ENCODE measurements around the gene TMEM191C.
"Not testable (repeated sequence)": the region's sequence is repeated elsewhere in the genome, so short reads cannot be mapped to it uniquely, and the experiment has no call there.

TMEM191C gene

DNA sequence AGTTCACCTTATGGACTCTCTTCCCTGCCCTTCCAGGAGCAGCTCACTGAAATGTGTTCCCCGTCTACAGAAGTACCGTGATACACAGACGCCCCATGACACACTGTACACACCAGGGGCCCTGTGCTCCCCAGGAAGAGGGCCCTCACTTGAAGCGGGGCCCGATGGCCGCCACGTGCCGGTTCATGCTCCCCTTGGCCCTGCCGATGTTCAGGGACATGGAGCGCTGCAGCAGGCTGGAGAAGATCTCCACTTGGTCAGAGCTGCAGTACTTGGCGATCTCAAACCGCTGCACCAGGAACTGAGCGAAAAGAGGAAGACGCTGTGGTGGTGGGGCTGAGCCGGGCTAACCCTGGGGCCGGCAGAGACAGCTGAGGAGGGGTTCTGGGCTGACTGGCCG is 20.5 kb downstream of the TMEM191C start:
- not testable (repeated sequence) for DNase-seq

DNA sequence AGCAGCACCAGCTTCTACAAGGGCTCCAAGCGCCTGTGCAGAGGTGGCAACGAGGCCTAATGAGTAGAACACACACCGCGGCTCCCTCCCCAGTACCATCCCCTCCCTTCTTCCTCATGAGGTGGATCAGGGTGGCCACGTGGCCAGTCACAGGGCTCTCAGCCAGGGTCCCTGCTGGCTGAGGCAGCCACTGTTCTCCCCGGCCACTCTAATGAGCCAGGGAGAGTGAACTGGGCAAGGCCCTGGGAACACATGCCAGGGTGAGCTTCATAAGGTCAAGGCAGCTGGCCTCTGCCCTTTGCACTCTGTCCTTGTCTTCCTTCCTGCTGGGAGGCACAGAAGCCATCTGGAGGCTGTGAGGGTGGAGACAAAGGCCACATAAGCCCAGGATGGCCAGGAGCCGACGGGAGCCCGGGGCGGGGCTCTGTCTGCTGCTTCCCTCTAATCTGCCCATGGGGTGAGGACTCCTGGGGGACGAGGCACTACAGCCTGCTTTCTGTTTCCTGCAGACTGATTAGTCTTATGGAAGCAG is 22.0 kb downstream of the TMEM191C start:
- not testable (repeated sequence) for DNase-seq

DNA sequence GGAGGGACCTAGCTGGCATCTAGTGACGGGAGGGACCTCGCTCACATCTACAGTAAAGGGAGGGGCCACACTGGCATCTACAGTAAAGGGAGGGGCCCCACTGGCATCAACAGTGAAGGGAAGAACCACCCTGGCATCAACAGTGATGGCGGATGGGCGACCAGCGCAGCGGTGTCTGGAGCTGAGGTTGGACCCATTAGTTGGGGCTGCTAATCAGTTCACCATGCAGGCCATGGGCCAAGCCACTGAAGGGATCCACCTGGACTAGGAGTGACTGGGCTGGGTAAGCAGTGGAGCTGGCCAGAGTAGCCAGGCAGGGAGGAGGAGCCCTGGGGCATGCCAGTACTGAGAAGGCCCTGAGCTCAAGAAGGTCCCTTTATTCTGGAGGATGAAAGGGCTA is 23.4 kb downstream of the TMEM191C start:
- DNase-seq: not testable (repeated sequence)

DNA sequence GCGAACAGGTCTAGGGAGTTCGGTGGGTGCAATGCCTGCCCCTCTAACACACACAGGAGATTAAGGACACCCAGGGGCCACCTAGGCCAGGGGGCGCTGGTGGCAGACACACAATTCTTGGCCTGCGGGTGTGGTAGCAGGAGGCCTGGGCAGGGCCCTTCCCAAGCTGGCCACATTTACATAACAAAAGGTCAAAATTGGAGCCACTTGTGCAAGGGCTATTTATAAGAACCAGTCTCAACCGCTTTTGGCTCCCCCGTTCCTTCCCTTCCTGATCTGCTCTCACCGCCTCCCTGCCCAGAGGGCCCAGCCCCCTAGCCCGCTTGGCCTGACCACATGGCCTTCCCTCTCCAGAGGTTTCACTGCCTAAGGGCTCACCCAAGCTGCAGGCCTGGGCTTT is 25.1 kb downstream of the TMEM191C start:
- DNase-seq: not testable (repeated sequence)

DNA sequence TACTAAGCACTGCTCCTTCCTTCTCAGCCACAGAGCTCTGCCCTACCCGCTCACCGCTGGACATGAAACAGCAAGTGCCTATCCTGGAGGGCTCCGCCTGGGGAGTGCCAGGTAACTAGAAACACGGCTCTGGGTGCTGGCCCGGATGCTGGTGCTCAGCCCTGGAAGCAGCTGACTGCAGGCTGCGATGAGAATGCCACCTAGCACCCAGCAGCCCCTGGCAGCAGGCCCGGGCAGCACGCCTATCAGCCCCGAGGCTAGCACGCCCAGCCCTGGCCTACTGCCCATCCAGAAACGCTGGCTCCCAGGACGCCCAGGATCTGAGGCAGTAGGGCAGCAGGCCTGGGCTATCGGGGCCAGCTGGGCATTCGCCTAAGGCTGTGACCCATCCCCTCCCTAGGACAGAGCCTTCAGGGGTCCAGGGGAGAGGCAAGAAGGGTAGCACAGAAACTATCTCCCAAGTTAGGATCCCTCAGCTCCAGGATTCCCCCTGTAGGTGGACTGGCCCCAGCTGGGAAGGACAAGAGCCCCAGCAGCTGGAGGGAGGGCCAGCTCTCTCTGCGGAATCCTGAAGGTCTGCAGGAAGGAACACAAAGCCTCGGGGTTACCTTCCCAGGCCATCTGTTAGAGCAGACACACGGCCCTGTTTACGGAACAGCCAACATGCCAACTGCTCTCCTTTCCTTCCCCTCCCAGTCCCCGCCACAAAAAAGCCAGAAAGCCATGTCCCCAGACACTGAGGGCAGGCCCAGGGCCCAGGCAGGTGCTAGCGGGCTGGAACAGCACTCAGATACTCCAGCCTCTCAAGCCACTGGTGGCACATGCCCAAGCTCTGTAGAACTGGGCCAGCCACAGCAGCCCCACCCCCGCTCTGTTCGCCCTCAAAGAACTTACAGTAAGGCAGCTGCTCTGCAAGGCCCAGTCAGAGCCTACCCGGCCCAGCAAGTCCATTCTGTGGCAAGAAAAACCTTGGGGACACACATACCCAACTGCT is 26.9 kb downstream of the TMEM191C start:
- not testable (repeated sequence) for DNase-seq

DNA sequence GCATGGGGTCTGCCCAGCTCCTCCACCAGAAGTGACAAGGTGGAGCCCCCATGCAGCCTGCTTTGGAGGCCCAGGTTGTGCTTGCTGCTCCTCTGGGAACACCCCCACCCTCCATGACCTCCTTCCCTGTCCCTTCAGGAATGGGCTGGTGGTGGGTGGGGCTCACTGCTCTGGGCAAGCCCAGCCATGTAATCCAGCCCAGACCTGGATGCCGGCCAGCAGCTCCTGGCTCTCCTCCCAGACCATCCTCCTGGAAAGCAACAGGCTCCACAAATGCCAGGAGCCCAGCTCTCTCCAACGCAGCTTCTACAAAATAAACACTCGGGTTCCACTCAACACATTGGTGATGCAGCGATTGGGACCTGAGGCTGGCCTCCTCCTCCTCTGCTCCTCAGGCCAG is 30.8 kb downstream of the TMEM191C start:
- not testable (repeated sequence) for DNase-seq

DNA sequence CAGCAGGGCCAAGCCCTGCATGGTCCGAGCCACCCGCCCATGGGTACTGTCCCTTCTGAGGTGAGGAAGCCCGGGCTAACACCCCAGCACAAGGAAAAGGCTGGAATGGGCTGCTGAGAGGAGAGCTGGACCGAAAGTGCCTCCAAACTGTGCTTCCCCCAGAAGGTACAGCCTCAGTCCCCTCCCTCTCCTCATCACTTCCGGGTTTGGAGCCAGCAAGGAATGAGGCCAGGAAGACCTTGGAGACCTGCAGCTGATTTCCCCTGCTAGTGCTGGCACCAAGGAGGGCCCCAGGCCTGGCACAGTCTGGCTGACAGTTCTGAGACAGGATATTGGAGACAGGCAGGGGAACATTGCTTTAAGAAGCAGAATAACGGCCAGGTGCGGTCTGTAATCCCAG is 31.3 kb downstream of the TMEM191C start:
- DNase-seq: not testable (repeated sequence)

DNA sequence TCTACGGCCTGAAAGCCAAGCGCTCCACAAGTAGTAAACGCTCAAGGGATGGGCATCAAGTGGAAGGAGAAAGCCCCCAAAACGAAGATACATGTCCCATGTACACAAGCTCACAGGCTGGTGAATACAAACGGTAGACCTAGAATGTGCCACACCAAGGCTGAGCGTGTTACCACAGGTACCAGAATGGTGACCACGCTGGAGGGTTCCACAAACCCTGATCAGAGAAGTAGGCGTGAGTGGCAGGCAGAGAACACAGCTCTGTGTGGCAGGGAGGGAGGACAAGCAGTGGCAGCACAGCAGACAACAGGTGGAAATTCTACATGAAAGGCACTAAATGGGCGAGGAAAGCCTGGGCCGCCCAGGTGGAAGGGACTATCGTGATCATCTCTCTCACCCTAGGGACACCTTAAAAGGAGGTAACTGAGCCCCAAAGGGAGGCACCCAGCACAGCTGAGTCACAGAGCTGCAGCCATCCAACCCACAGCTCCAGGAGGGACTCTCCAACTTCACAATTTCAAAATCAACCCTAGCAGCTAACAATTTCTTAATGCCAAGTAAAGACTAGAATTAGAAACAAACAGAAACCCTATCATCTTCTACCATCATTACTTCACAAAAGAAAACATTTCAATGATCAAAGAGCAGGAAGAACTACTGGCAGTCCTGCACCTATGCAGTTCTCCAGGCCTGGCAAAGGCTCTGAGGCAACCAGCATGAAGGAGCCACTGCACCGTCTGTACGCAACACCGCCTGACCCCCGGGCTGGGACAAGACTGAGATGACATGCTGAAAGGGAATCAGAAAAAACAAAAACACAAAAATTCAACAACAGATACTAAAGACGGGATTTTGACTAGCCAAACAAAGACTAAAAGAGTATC is 32.7 kb downstream of the TMEM191C start:
- DNase-seq: not testable (repeated sequence)

DNA sequence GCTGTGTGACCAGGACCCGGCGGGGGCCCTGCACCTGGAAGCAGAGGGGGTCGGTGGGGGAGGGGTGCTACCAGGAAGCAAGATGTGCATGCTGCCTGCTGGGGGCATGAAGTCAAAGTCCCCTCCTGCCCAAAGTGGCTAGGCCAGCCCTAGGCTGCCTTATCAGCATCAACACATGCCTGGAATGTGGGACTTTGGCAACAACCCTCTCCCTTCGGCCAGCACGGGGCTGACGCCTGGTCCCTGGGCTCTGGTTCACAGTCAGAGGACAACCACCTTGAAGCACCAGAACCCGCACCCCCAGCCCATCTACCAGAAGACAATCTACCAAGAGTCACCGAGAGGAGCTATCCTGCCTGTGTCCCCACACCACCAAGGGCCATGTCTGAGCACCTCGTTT is 43.2 kb downstream of the TMEM191C start:
- DNase-seq: not testable (repeated sequence)

DNA sequence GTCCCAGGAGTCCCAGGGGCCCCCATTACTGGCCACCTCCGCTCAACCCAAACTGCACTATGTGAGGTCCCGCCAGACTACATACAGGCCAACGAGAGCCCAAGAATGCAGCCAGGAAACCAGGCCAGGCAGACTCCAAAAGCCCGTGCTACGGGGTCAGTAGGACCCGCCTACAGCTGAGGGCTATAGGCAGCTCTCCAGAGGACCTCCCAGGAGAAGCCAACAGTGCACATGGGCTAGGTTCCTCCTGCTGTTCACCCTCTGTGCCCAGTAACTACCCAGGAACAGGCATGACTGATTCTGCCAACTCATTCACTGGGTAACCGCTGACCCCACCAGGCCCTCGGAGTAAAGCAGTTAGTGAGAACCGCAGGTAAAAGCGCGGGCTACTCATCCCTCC is 44.8 kb downstream of the TMEM191C start:
- DNase-seq: not testable (repeated sequence)

DNA sequence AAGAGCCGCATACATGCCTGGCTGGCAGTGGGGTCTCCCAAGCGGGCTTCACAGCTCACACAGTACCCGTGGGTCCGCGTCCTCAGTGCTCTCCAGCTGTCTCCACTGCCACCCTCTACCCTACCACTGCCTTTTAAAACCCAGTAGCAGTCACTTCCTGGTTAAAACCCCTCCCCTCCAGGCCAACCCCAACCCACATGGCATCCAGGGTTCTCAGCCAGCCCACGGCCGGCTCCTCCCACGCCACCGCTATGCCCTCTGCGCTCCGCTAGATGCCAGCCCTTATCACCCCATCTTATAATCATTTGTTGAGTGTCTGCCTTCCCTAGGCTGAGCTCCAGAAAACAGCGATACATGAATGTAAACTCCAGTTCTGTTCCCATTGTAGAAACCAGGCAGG is 46.9 kb downstream of the TMEM191C start:
- not testable (repeated sequence) for DNase-seq

DNA sequence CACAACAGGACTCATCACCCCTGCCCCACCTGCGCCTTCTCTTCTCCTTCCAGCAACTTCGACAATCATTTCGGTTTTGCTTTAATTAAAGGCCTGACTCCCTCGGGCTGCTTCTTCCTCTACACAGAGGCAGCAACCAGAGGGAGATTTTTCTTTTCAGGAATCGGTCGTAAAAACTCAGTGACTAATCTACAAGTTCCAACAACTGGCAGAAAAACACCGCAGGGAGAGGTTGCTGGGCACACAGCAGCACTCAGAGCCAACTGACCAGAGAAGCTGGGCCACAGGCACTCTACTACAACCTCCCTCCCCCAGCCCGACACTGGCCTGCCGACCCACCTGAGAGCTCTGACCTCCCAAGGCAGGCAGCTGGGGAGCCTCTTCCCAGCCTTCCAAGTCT is 48.0 kb downstream of the TMEM191C start:
- DNase-seq: not testable (repeated sequence)

DNA sequence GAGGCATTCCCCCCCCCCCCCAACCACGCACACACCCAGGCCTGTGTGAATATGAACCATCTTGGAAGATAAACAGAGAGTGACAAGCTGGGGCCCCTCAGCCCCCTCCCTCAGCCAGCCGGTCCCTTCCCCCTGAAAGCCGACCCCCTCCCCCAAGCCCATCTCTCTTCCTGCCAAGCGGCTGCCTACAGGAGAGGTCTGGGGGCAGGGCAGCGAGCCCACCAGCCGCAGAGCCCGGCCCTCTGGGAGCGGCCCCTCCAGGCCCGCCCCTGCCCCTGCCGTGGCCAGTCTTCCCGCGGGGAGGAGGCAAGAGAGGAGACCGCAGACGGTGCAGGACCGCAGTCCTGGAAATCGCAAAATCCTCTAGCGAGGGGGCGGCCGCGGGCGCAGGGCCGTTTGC is 49.3 kb downstream of the TMEM191C start:
- not testable (repeated sequence) for DNase-seq

DNA sequence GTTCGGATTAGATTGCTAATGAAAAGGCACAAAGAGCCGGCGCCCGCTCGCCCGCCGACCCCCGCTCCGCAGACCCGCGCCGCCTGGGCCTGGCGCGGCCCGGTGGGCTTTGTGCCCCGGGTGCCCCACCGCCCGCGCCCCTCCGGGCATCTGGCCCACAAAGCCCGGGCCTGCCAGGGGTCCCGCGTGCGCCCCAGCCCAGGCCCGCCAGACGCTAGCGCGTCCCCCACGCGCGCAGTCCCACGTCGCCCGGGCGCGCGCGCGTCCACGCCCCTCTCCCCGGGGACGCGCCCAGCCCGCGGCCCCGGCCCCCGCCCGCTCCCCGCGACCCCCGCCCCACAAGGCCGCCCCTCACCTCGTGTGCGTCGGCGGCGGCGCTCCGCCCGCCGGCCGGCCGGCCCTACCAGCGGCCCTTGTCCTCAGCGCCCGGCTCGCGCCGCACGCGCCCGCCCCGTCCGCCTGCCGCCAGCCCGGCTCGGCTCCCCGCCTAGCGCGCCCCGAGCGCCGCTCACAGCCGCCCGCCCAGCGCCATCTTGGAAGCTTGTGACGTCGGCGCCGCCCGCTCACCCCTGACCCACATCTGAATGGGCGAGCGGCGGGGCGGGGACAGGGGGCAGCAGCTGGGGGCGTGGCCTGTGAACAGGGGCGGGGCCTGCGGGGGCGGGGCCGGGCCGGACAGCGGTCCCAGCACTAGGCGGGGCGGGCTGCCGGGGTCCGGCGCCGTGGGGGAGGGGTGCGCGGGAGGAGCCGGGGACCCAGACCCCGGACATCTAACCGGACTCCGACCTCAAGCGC is 50.0 kb downstream of the TMEM191C start:
- not testable (repeated sequence) for DNase-seq
